OCI-M2 (cell line): ENCODE measurements around the gene GLS.

ENCODE experiments used
- DNase-seq: peaks from one replicate; lab custom pipeline; 2025; ENCODE audit not compliant: unreplicated experiment; lab: John Stamatoyannopoulos, UW

The GLS gene

DNA sequence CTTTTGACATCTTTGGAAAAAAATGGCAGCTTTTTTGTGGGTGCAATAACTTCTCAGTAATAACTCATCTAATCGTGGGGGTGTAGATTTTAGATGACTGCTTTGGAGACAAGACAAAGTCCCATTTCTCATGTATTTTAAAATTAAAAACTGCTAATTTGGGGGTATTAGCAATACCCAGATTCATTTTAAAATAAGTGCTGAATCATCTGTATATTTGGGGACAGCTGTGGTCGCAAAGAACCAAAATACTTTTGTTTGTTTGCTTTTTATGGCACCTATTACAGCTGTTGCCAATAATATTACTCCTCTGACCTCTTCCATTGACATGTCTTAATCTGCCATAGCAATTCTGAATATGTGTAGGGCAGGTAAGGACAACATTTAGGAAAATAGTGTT lies 87.9 kb downstream of the GLS start:
- DNase-seq: no peak

DNA sequence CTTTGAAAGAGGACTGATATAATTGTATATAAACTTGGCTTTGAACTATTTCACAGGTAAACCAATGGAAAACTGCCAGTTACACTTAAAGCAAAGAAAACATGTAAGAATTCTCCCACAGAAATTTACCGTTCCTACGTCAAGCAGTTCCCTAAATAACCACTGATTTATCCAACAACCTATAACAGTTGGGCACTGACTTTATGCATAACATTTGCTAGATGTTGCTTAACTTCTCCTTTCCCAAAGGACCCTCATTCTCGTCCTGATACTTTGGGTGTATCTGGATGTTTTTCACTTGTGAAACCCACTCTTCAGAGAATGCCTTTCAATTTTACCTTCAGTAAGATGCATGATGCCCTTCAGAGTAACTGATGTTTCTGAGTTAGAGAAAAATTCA lies 89.5 kb downstream of the GLS start:
- DNase-seq: no peak

GRCh38 chr2:190970873-190971506 lies 90.4 kb downstream of the GLS start:
- DNase-seq: no peak

GRCh38 chr2:190972213-190972612 lies 91.6 kb downstream of the GLS start:
- no peak for DNase-seq

- DNase-seq: no peak
These were observed 92.2 kb downstream of the GLS start for GRCh38 chr2:190972846-190973245.

DNA sequence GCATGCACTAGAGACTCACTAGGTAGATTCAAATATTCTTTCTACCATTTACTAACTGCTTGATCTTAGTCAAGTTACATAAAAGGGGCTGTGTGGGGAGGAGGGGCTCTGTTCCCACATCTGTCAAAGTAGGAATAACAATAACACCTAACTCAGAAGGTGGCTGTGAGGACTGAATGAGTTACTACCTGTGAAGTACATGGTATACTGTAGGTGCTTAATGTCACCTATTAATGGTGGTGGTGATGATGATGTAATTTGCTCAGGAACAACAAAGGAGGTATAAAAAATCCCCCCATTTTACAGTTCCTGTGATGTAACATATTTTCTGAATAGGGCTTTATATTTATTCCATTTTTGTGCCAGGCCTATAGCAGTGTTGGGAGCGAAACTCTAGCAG lies 92.6 kb downstream of the GLS start:
- DNase-seq: no peak

- DNase-seq: no peak
These were observed 93.4 kb downstream of the GLS start for GRCh38 chr2:190973726-190974628.

DNA sequence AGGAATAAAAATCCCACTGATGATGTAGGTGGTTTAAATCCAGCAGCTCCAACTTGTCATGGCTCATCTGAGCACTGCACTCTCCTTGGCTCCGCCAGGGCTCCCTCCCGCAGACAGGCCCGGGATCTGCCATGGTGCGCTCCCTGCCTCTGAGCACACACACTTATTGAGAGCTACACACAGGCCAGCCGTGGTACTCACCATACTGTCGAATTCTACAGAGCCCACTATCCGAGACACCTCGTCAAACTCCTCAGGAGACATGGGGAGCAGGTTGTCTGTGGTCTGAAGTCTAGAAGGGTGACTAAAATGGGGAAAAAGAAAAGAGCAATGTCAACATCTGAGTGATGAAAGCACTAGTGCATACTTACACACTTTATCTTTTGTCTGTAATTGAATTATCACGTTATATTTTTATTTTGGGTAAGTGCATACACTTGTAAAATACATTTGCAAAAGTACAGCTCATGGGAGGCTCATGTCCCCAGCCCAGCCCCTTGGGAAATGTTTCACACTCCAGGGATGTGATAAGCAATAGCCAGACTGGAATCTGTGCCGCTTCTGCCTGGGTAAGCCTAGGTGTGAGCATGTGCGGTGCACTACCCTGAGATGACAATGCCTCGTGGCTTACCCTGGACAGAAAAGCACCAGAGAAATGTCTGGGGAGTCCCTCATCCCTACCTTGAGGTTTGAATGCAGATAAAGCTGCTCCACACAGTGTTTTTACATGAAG lies 94.2 kb downstream of the GLS start:
- DNase-seq: no peak

GRCh38 chr2:190976521-190976920 lies 95.9 kb downstream of the GLS start:
- DNase-seq: no peak

- no peak for DNase-seq
These were observed 96.9 kb downstream of the GLS start for GRCh38 chr2:190977505-190977904.

- DNase-seq: no peak
These were observed 97.9 kb downstream of the GLS start for GRCh38 chr2:190978389-190979053.

- no peak for DNase-seq
These were observed 99.4 kb downstream of the GLS start for GRCh38 chr2:190979906-190980629.

GRCh38 chr2:190980630-190981209 lies 100.1 kb downstream of the GLS start:
- DNase-seq: no peak

- DNase-seq: no peak
These were observed 100.7 kb downstream of the GLS start for GRCh38 chr2:190981333-190981732.

DNA sequence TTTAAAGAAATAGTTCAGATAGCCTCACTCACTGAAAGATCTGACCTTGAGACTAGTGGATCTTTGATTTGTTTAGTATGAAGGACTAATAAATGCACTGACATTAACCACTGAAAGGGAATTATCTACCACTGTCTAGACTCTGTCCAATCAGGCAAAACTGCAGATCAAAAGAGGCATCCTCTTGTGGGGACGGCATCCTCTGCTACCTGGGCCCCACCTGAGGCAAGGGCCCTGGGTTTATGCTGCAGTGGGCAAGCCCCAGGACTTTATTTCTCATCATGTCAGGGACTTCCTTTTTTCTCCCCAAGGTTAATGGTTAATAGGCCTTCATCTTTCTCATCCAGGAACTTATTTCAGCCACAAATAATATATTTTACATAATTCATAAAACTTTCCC lies 101.1 kb downstream of the GLS start:
- DNase-seq: no peak

DNA sequence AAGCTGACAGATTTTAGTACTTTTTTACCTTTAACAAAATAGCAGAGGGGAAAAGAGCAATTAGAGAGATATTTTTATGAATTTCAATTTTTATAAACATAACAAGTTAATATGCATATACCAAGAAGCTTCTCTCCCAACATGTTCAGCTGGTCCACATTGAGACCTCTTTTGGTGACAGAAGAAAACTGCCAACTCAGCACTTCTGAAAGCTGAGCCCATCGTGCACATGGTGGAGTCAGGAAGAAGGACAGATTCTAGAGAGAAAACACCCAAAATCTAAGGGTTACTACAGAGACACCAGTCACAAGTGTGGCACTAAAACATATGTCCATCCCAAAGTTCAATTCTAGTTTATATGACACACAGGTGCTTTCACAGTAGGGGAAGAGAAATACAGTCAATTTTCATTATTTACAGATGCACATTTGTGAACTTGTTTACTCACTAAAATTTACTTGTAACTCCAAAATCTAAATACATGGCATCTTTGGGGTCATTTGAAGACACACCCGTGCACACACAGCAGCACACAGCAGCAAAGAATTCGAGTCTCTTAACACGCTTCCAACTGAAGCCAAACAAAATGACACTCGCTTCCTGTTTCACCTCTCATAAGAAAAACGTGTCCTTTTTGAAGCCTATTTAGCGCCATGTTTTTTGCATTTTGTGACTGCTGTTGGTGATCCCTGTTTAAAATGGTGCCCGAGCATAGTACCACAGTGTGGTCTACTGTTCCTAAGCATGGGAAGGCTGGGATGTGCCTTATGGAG lies 101.8 kb downstream of the GLS start:
- no peak for DNase-seq

DNA sequence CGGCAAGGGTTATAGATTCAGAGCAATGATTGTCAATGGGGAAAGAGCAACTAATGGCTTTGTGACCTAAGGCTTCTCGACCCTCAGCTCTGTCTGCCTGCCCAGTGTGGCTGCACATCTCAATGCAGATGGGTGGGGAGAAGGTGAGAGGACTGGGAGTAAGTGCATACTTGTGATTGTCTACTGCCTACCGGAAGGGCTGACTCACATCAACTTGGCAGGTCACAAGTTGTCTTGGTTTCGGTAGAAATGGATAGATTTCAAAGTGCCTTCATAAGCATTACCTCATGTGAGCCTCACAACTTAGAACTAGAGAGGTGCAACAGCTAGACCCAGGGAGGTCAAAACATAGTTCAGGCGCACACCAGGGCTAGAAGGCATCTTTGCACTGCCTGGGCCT lies 104.0 kb downstream of the GLS start:
- no peak for DNase-seq

GRCh38 chr2:190986221-190986953 lies 105.8 kb downstream of the GLS start:
- no peak for DNase-seq

DNA sequence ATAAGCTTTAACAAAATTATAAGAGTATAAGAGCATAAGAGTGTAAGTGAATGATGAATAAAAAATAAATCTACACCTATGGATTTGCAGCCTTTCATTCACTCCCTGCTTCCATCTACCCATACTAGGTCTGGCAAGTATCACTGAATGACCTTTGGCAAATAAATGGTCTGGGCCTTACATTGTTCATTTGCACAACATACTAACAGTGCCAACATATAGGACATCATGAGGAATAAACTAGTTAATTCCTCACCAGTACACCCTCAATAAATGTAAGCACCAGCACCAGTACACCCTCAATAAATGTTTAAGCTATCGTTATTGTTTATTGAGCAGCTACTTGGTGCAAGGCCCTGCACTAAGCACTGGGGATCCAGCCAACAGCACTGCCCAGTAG lies 106.5 kb downstream of the GLS start:
- DNase-seq: no peak
